IMR-90 (cell line): ENCODE measurements around the gene BTK. TPM values are rescaled to one million over a fixed set of nuclear protein-coding genes. Genes with fewer than 3 reads are reported as not detected.

Source experiments
- ATAC-seq: fragments of 200-7000 bp; cut with Tn5 transposase; 2 replicates; pipeline ENCODE4 v1.9.1; 2020; ENCODE audit warnings: low read depth, mild to moderate bottlenecking, moderate library complexity
- BruUV-seq: library from RNA; stranded (reverse); fragments of 400-500 nt; replicated peaks from 2 replicates; lab custom pipeline; 2021; lab: Mats Ljungman, UMichigan
- CTCF ChIA-PET: fragments of 300-600 bp; formaldehyde crosslinking; extraction: SDS; loops from one replicate; lab custom pipeline; 2021; ENCODE audit warnings: antibody characterized with exemption; lab: Yijun Ruan, JAX
- POLR2A ChIA-PET: fragments of 300-600 bp; sonication (Branson Sonifier 250); formaldehyde crosslinking; loops from one replicate; lab custom pipeline; 2022; ENCODE audit warnings: antibody characterized with exemption; ENCODE audit not compliant: unreplicated experiment; lab: Charles Lee
- DNase-seq: peaks from one replicate; pipeline ENCODE4 v3.0.0; 2013
- H2AFZ ChIP-seq: replicated peaks from 2 replicates; pipeline ENCODE3; 2013; ENCODE audit warnings: low read length, mild to moderate bottlenecking; ENCODE audit not compliant: poor library complexity
- H2AK5ac ChIP-seq: 2 replicates; pipeline ENCODE4 v1.6.1; 2013; ENCODE audit warnings: low read depth, low read length, inconsistent platforms
- H2AK9ac ChIP-seq: replicated peaks from 2 replicates; pipeline ENCODE3; 2013; ENCODE audit warnings: mild to moderate bottlenecking, low read depth, low read length, moderate library complexity; ENCODE audit not compliant: poor library complexity
- H2BK120ac ChIP-seq: 2 replicates; pipeline ENCODE4 v1.6.1; 2013; ENCODE audit warnings: low read depth, low read length, inconsistent platforms
- H2BK15ac ChIP-seq: 3 replicates; pipeline ENCODE4 v1.6.1; 2013; ENCODE audit warnings: low read depth, low read length, inconsistent platforms
- H2BK20ac ChIP-seq: 2 replicates; pipeline ENCODE4 v1.6.1; 2013; ENCODE audit warnings: low read depth, mild to moderate bottlenecking, inconsistent platforms, low read length, moderate library complexity
- H2BK5ac ChIP-seq: 2 replicates; pipeline ENCODE4 v1.6.1; 2013; ENCODE audit warnings: mild to moderate bottlenecking, low read depth, low read length, inconsistent platforms; ENCODE audit not compliant: poor library complexity, severe bottlenecking
- H3K14ac ChIP-seq: replicated peaks from 2 replicates; pipeline ENCODE4 v1.6.1; 2013; ENCODE audit warnings: low read depth, low read length, inconsistent platforms
- H3K18ac ChIP-seq: 2 replicates; pipeline ENCODE4 v1.6.1; 2013; ENCODE audit warnings: low read depth, low read length, control low read depth
- H3K23ac ChIP-seq: 2 replicates; pipeline ENCODE4 v1.6.1; 2013; ENCODE audit warnings: low read depth, low read length, inconsistent platforms
- H3K27ac ChIP-seq: 2 replicates; pipeline ENCODE4 v1.5.1; 2013; ENCODE audit warnings: mild to moderate bottlenecking, control low read depth, low read length; ENCODE audit not compliant: insufficient read depth
- H3K27me3 ChIP-seq: 2 replicates; pipeline ENCODE4 v1.6.1; 2013; ENCODE audit warnings: low read length; ENCODE audit not compliant: control insufficient read depth, insufficient read depth
- H3K36me3 ChIP-seq: 2 replicates; pipeline ENCODE4 v1.6.1; 2013; ENCODE audit warnings: low read length, mixed read lengths; ENCODE audit not compliant: control insufficient read depth, insufficient read depth
- H3K4ac ChIP-seq: 2 replicates; pipeline ENCODE4 v1.6.1; 2013; ENCODE audit warnings: low read depth, low read length, inconsistent platforms
- H3K4me1 ChIP-seq: 2 replicates; pipeline ENCODE4 v1.6.1; 2013; ENCODE audit warnings: low read length, mixed read lengths; ENCODE audit not compliant: control insufficient read depth, insufficient read depth
- H3K4me2 ChIP-seq: 2 replicates; pipeline ENCODE4 v1.6.1; 2013; ENCODE audit warnings: low read depth, mild to moderate bottlenecking, control low read depth, low read length, moderate library complexity
- H3K4me3 ChIP-seq: 2 replicates; pipeline ENCODE4 v1.5.1; 2013; ENCODE audit warnings: low read depth, mild to moderate bottlenecking, control low read depth, low read length, moderate library complexity; ENCODE audit not compliant: insufficient read depth
- H3K56ac ChIP-seq: 2 replicates; pipeline ENCODE4 v1.6.1; 2013; ENCODE audit warnings: low read length, inconsistent platforms; ENCODE audit not compliant: insufficient read depth; ENCODE audit errors: extremely low read depth
- H3K79me1 ChIP-seq, 2 experiments: 2 replicates each; pipeline ENCODE4 v1.6.1; 2013; ENCODE audit warnings: low read length in 2 of 2, inconsistent platforms in 1 of 2, low read depth in 1 of 2
- H3K9ac ChIP-seq: 2 replicates; pipeline ENCODE4 v1.6.1; 2013; ENCODE audit warnings: low read depth, low read length, control low read depth
- H3K9me1 ChIP-seq: 2 replicates; pipeline ENCODE4 v1.6.1; 2013; ENCODE audit warnings: low read length, inconsistent platforms; ENCODE audit not compliant: insufficient read depth
- H3K9me3 ChIP-seq: 2 replicates; pipeline ENCODE4 v1.6.1; 2013; ENCODE audit warnings: low read length; ENCODE audit not compliant: control insufficient read depth, insufficient read depth
- H4K20me1 ChIP-seq: 2 replicates; pipeline ENCODE4 v1.6.1; 2013; ENCODE audit warnings: low read length, inconsistent platforms; ENCODE audit not compliant: insufficient read depth
- H4K5ac ChIP-seq: 2 replicates; pipeline ENCODE4 v1.6.1; 2013; ENCODE audit warnings: mild to moderate bottlenecking, low read depth, low read length, control low read depth
- H4K8ac ChIP-seq, 2 experiments: 2 replicates each; pipeline ENCODE4 v1.6.1; 2013; ENCODE audit warnings: low read depth in 2 of 2, low read length in 2 of 2, control low read depth in 1 of 2, inconsistent platforms in 1 of 2
- H4K91ac ChIP-seq: 2 replicates; pipeline ENCODE4 v1.6.1; 2013; ENCODE audit warnings: low read depth, low read length, inconsistent platforms; ENCODE audit not compliant: insufficient read depth
- BHLHE40 ChIP-seq: fragments of 150-350 bp; IDR thresholded peaks from 2 replicates; pipeline ENCODE4 v1.6.1; 2016; ENCODE audit warnings: mild to moderate bottlenecking, low read depth, low read length
- CEBPB ChIP-seq: IDR thresholded peaks from 2 replicates; pipeline ENCODE4 v1.6.1; 2012; ENCODE audit warnings: low read depth, low read length, improper control_type of control experiment
- MAZ ChIP-seq: IDR thresholded peaks from 2 replicates; pipeline ENCODE4 v1.6.1; 2012; ENCODE audit warnings: low read depth, mild to moderate bottlenecking, low read length, improper control_type of control experiment, moderate library complexity, borderline replicate concordance
- RCOR1 ChIP-seq: IDR thresholded peaks from 2 replicates; pipeline ENCODE4 v1.6.1; 2012; ENCODE audit warnings: mild to moderate bottlenecking, low read length, improper control_type of control experiment; ENCODE audit not compliant: insufficient replicate concordance
- SMC3 ChIP-seq: fragments of 150-350 bp; IDR thresholded peaks from 2 replicates; pipeline ENCODE4 v1.6.1; 2016; ENCODE audit warnings: low read depth, mild to moderate bottlenecking, antibody characterized with exemption, low read length, moderate library complexity
- dilution Hi-C: fragments of 300-500 bp; cut with HindIII; formaldehyde crosslinking; loops from one replicate; pipeline ENCODE4 v1.14.3; 2018; ENCODE audit warnings: low sequenced_read_pairs; ENCODE audit not compliant: unreplicated experiment
- in situ Hi-C: fragments of 300-500 bp; cut with MboI; formaldehyde crosslinking; loops from 3 replicates; pipeline ENCODE4 v1.14.3; 2019; ENCODE audit warnings: low sequenced_read_pairs, inconsistent platforms, mixed read lengths
- intact Hi-C: fragments of 100-400 bp; cut with micrococcal nuclease; formaldehyde crosslinking; loops from 2 replicates; pipeline ENCODE4 v1.10.0; 2022
- polyA plus RNA-seq, 3 experiments: library from polyadenylated mRNA; depleted of rRNA; stranded (reverse); fragments of >200 nt; gene quantifications; 2 replicates each; pipeline ENCODE4 v1.2.3, GENCODE V29; 2012; ENCODE audit warnings: low replicate concordance in 1 of 3
- total RNA-seq: library from RNA; depleted of rRNA; stranded (reverse); fragments of >200 nt; gene quantifications from 2 replicates; pipeline ENCODE4 v1.2.3, GENCODE V29; 2012
- TF ChIP-seq, protein P1 (sequence below): fragments of 150-350 bp; IDR thresholded peaks from 2 replicates; pipeline ENCODE4 v1.6.1; 2016; ENCODE audit warnings: low read depth, mild to moderate bottlenecking, low read length, moderate library complexity, borderline replicate concordance
- TF ChIP-seq, protein P2 (sequence below): conservative IDR thresholded peaks from 2 replicates; pipeline ENCODE4 v1.5.1; 2012; ENCODE audit warnings: mild to moderate bottlenecking, low read depth, low read length, improper control_type of control experiment

Gene BTK
- total and polyA plus RNA-seq, 2 of the 4 experiments (the other 2 are of a cell fraction), result not detected

DNA sequence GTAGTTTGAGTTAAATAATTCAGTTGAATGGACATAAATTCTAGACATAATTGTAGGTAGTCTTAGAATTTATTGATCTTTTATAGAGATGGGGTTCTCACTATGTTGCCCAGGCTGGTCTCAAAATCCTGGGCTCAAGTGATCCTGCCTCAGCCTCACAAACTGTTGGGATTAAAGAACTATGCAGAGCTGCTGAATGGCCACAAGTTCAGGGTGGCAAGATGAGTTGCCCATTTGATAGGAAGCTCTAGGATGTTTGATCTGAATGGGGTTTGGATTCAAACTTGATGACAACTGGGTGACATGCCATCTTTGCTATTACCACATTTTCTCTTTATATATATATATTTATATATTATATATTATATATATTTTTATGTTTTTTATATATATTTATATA lies 8.4 kb upstream of the BTK start:
- Histone ChIP-seq H2BK5ac (no peak overlapping the region), H3K4me1 (no peaks in the 10 kb centered on the region), H4K8ac (no peak overlapping the region), H3K14ac (no peak overlapping the region), H3K9me3 (no peaks in the 10 kb centered on the region), H3K36me3 (peaks cover 11% of the 10 kb centered on the region; the same call in 1 of the 2 replicates), H3K79me1 (peaks cover 0 to 16% of the 10 kb centered on the region in 2 experiments; a peak in 2 of 4 replicates), H3K9me1 (peaks cover 4% of the 10 kb centered on the region), H3K4me2 (no peak overlapping the region), H2AFZ (no peak overlapping the region), H3K23ac (no peak overlapping the region), H2BK15ac (no peak overlapping the region), H3K27ac (no peak overlapping the region), H3K27me3 (no peaks in the 10 kb centered on the region), H4K91ac (no peak overlapping the region), H4K20me1 (peaks cover 13% of the 10 kb centered on the region; the same call in 1 of the 2 replicates), H4K5ac (no peak overlapping the region), H2AK9ac (no peak overlapping the region), H3K4ac (no peak overlapping the region), H2BK20ac (no peak overlapping the region), H3K56ac (no peak overlapping the region), H2BK120ac (no peak overlapping the region), H3K4me3 (no peak overlapping the region), H3K18ac (no peak overlapping the region), H3K9ac (no peak overlapping the region), H2AK5ac (no peak overlapping the region)
- no TSS peak for BruUV-seq
- no peak for DNase-seq
- ATAC-seq, result no peak
- in situ Hi-C loops (no loop called here), dilution Hi-C loops (no loop called here), intact Hi-C loops (no loop called here)
- CTCF ChIA-PET, result no interaction called here
- POLR2A ChIA-PET, result no interaction called here
- TF ChIP-seq SMC3 (no peak), BHLHE40 (no peak), CEBPB (no peak), RCOR1 (no peak), MAZ (no peak)
- TF ChIP-seq, protein P1, sequence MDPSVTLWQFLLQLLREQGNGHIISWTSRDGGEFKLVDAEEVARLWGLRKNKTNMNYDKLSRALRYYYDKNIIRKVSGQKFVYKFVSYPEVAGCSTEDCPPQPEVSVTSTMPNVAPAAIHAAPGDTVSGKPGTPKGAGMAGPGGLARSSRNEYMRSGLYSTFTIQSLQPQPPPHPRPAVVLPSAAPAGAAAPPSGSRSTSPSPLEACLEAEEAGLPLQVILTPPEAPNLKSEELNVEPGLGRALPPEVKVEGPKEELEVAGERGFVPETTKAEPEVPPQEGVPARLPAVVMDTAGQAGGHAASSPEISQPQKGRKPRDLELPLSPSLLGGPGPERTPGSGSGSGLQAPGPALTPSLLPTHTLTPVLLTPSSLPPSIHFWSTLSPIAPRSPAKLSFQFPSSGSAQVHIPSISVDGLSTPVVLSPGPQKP, result no peak
- TF ChIP-seq, protein P2, sequence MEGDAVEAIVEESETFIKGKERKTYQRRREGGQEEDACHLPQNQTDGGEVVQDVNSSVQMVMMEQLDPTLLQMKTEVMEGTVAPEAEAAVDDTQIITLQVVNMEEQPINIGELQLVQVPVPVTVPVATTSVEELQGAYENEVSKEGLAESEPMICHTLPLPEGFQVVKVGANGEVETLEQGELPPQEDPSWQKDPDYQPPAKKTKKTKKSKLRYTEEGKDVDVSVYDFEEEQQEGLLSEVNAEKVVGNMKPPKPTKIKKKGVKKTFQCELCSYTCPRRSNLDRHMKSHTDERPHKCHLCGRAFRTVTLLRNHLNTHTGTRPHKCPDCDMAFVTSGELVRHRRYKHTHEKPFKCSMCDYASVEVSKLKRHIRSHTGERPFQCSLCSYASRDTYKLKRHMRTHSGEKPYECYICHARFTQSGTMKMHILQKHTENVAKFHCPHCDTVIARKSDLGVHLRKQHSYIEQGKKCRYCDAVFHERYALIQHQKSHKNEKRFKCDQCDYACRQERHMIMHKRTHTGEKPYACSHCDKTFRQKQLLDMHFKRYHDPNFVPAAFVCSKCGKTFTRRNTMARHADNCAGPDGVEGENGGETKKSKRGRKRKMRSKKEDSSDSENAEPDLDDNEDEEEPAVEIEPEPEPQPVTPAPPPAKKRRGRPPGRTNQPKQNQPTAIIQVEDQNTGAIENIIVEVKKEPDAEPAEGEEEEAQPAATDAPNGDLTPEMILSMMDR, result no peak
